HG02588 (cell line): Measurements from ENCODE around the gene ARL17B.
"Not testable (repeated sequence)": the region's sequence is repeated elsewhere in the genome, so short reads cannot be mapped to it uniquely, and the experiment has no call there.

ENCODE experiments used
- ATAC-seq: cut with Tn5 transposase; IDR thresholded peaks from one replicate; pipeline ENCODE4 v1.9.1; 2021; ENCODE audit warnings: mild to moderate bottlenecking, moderate library complexity; ENCODE audit not compliant: unreplicated experiment

ARL17B gene

DNA sequence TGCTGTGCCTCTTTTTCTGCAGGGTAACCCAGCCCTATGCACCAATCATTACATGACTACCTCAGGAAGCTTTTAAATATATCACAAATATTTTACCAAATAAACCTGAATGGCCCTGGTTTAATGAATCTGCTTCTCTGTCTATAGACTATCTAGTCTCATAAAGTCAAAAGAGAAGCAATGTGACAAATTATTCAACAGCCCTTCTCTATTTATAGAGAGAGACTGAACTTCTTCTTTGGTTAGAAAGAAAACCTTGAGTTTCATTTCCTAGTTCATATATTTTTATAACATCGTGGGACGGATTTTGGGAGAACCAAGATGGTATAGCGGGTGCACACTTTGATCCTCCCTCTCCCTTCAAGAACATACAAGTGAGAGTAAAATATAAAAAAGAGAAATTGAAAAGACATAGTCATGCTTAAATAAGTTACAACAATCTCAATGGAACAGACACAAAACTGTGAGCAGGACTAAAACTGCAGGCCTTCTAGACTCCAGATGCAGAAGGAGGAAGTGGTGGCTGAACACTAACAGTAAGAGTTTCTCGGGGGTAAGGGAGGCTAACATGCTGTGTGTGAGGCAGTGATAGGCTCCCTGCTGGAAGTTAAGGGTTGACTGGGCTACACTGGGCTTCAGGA is 70.5 kb downstream of the ARL17B start:
- ATAC-seq: peak; percentile 95

DNA sequence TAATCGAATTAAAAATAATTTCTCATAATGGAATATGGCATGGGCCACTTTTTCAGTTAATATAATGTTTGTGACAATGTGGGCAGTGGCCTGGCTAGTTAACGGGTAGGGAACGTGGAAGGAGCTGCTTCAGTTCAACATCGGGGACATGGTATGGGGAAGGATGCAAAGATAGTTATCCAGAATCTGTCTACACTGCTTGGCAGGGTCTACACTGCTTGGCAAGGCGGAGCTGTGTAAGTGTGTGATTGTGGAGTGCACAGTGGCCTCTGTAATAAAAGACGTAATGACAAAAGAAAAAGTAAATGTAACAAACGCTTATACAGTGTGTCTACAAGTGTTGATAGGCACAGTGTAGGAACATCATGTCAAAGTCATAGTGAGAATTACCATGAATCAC is 74.0 kb downstream of the ARL17B start:
- not testable (repeated sequence) for ATAC-seq

DNA sequence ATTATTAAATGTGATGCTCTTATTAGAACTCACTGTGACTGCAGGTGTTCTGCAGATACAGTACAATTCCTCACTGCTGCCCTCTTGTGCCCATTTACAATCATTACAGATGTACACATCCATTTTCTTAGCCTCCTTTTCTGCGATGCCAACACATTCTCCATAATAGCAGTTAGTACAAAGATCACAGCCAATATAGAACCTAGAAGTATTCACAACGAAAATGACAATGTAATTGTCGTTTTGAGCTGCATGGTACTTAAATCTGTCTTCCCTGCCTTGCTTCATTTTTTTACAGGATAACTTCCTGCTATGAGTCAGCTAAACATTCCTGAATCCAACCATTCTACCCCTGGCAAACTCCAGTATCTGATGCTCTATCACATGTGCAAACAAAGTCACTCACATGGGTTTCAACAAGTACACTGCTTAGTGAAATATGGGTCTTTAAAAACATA is 74.8 kb downstream of the ARL17B start:
- ATAC-seq: not testable (repeated sequence)

DNA sequence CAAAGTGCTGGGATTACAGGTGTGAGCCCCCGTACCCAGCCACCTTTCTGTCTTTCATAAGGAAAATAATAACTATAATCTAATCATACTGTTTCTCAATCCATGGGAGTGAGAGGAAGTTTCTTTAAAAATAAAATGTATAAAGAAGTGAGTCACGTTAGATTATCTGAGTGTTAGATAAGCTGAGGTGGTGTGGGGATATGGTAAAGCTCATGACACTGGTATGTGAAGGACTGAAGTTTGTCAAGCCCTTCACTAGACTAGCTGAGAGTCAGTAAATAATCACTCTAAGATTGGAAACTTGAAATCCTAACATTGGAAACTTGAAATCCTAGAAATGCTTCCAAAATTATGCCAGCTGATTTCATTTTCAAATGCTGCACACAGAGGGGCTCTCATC is 76.1 kb downstream of the ARL17B start:
- ATAC-seq: not testable (repeated sequence)

DNA sequence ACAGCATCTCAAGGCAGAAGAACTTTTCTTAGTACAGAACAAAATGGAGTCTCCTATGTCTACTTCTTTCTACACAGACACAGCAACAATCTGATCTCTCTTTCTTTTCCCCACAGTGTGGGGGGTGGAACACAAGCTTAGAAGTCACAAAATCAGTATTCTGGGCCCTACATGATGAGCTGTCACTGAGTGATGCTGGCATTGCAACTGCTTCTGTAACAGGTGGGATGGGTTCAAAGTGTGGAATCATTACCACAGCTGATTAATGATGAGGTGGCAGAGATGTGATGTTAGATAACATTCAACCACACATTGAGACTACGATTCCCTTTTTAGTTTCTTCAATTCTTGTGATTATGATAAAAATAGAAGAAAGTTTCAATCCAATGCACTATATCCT is 77.1 kb downstream of the ARL17B start:
- not testable (repeated sequence) for ATAC-seq

DNA sequence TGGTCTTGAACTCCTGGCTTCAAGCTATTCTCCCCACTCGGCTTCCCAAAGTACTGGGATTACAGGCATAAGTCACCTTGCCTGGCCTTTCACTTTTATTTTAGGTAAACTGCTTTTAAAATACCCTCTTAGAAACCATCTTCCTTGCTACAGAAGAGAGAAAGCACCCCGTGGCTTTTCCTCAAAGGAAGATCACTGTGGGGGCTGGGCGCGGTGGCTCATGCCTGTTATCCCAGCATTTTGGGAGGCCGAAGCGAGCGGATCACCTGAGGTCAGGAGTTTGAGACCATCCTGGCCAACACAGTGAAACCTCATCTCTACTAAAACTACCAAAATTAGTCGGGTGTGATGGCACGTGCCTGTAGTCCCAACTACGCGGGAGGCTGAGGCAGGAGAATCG is 78.9 kb downstream of the ARL17B start:
- not testable (repeated sequence) for ATAC-seq

DNA sequence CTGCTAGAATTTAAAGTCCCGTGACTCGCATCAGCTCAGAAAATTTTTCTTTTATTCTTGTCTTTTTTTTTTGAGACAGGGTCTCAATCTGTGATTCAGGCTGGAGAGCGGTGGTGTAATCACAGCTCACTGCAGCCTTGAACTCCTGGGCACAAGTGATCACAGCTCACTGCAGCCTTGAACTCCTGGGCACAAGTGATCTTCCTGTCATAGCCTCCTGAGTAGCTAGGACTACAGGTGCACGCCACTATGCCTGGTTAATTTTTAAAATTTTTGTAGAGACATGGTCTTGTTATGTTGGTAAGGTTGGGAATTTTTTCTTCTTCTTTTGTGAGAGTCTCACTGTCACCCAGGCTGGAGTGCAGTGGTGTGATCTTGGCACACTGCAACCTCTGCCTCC is 80.2 kb downstream of the ARL17B start:
- not testable (repeated sequence) for ATAC-seq

DNA sequence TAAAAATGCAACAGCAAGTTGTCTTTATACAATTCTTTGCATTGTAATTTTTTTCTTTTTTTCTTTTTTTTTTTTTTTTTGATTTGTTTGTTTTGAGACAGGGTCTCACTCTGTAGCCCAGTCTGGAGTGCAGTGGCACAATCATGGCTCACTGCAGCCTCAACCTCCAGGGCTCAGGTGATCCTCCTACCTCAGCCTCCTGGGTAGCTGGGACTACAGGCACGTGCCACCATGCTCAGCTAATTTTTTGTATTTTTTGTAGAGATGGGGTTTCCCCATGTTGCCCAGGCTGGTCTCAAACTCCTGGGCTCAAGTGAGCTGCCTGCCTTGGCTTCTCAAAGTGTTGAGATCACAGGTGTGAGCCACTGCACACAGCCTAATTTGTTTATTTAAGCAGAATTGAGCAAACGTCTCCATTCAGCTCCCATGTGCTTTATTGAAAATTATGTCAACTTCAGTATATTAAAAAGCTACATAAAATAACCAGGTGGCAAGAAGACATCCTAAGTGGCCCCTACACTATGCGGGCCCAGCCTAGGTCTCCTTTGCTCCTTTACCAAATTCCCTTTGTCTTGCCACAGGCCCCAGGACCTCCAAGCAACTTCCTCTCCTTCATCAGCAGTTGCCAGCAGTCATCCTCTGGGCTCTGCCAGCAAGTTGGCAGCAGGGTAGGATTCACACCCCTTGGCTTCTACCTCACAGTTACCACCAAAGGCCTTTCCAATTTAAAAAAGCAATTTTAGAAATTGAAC is 84.7 kb downstream of the ARL17B start:
- not testable (repeated sequence) for ATAC-seq

DNA sequence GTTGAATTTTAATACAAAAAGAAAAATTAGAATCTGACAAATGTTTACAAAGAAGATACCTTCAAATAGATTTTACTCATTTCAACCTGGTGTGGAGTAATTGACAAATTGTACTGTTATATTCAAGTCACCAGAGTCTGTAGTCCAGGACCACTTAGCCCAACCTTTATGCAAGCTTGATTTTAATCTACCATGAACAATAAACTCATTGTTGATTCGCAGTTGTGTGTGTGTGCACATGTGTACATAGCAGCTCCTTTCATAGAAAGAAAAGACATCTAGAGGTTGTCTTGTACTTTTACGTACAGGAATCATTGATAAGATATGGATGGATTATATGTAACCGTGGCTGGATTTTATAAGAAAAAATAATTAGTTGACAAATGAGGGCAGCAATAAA is 87.3 kb downstream of the ARL17B start:
- no peak for ATAC-seq

DNA sequence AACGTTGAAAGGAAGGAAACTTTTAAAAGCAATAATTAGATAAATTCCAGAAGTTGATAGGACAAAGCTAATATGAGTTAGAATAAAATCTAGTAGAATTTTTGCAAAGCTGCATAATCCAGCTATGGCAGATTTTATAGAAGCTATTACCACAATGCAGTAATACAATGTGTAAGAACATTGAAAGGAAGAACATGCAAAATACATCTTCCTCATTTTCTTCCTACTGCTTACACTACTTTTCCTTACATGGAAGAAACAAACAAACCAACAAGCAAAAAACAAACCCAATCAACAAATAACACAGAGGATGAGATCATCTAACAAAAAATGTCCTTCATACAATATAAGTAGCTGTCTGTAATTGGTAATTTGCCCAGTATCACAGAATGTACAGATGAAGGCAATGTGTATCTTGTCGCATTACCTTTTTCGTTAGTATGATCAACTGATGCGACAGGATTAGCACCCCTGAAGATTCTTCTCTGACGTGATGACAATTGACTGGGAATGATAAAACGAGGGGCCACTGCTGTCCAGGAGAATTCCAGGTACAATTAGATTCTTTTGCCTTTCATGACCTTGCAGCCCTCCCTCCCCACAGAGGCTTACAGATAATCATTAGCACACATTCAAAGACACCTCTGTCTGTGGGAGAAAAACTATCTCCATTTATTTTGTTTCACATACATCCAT is 87.9 kb downstream of the ARL17B start:
- no peak for ATAC-seq

DNA sequence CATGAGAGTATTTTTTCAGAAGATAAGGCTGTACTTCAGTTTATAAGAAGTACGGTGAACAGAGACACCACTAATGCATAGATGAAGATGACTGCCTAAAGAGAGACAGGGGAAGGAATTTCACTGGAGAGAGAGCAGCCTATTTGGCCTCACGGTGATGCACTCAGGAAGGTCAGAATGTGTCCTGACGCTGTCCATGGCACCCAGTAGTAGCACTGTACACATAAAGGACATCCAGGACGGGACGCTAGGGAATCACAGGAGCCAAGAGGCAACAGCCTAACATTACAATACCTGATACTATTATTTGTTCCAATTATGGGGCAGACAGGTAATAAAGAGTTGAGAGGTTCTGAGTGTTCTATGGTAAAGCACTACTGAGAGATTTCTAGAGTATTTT is 91.5 kb downstream of the ARL17B start:
- ATAC-seq: no peak

DNA sequence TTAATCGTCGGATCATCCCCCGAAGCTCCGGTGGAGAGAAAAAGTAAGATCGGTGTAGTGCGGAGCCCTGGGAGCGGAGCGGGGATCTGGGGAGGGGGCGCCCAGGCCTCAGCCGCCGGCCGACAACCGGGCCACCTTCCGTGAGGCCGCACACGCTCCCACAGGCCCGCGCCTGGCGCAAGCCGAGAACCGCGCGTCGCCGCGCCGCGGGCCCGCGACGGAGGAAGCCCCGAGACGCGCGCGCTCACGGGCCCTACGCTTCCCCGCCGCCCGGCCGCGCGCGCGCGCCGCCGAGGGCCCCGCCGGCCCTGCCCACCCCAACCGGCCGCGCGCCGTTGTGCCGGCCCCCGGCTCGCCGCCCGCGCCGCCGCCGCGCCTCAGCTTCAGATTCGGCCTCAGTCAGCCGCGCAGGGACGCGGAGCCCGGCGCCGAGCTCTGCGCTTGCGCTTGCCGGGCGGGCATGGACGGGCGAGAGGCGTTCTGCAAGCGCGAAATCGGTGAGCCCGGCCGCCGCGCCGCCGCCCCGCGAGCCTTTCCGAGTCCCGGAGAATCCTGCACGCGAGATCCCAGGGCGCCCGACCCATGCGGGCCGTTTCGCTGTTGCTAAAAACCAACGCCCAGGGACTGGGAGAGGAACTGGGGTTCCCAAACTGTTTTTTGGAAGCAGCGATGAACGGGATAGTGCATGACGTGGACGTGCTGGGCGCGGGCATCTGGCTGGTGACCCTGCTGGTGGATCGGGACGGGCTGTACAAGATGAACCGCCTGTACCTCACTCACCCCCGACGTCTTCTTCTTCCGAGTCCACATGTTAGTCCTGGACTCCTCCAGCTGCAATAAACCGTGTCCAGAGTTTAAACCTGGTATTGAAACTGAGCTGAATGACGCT is 94.7 kb downstream of the ARL17B start:
- ATAC-seq: peak; percentile 84

DNA sequence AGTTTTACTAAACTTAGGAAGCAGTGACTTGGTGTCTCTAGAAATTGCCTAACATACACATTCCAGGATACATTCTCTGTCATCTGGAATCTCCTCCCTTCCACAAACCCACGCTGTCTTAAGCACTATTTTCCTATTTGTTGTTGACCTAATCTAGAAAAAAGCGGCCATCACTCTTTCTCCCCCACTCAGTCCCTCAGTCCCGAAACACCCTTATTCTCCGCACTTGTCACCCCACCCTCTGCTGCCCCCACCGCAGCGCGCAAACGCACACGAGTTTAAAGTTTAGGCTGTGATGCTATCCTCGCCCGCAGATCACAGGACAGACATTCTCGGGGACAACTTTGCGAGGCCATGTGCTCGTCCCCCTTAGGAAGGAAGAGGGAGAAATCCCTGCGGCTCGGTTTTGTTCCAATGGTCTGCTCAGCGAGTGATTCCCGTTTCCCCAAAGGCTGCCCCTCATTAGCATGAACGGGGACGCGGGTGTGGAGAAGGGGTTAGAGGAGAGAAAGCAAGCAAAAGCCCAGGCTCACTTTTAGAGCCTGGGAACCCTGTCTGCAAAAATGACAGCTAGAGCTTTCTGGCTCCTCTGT is 95.4 kb downstream of the ARL17B start:
- ATAC-seq: not testable (repeated sequence)

DNA sequence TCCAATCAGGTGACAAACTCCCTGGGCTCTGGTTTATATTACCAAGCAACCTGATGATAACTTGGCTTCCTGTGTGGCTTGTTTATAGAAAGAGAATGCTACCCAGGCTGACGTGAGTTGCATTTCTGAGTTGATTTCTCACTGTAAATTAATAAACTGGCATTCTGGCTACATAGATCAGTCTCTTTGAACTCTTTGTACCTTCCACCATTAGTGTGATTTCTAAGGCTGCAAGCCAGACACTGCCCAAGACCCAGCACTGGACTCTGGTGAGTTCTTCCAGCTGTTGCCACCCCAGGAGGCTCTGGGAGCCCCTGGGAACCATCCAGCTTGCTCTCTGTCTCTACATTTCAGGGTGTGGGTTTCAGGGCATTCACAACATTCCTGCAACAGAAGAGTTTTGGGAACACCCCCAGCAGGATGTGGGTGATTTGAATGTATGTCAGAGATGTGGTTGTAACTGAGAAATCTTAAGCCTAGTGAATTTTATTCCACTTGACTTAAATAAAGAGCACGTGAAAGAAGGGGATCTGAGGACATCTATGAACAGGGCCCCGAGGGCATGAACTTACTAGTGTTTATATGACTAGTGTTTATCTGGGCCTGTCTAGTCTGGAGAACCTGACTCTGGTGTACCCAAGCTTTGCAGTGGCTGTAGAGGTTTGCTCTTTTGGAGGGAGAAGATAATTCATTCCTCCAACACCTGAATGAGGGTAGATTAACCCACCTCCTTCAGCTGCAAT is 96.9 kb downstream of the ARL17B start:
- no peak for ATAC-seq

DNA sequence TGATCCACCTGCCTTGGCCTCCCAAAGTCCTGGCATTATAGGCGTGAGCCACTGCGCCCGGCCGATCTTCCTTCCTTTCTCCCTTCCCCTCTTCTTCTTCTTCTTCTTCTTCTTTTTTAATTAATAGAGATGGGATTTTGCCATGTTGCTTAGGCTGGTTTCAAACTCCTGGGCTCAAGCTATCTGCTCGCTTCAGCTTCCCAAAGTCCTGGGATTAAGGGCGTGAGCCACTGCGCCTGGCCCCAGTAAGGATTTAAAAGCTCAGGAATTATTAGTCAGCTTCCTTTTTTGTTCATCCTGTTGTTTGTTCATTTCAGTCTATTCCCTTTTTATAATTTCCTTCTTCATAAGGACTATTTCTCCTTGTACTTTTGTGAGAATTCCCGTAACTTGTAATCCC is 99.3 kb downstream of the ARL17B start:
- ATAC-seq: no peak

DNA sequence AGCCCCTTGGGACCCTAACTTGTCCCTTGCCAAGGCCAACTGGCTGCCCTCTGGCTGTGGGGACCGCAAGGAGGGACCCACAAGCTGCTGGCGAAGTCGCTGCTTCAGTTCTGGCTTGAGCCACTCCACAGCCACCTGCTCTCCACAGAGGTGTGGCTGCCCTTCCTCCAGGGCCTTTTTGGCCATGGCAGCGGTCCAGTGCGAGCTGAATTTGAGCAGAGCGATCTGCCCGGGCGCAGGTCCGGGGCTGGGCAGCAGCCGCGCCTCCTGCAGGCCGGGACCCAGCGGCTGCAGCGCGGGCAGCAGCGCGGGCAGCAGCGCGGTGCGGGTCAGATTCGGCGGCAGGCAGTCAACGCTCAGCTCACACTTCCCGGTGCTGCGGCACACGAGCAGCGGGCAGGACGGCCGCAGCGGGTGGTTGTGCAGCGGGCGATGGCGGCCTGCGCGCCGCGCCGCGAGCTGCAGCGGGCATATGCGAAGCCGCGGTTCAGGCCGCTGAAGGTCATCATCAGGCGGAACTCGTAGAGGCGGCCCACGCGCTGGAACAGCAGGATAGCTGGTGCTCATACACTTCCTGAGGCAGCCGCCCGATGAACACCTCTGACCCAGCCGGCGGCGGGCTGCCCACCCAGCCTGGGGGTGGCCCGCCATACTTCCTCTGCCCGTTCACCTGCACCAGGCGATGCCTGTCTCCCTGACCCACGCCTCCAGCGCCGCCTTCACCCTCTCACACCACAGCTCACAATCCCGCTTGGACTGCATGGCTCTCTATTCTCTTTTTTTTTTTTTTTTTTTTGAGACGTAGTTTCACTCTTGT is 101.5 kb downstream of the ARL17B start:
- ATAC-seq: not testable (repeated sequence)

DNA sequence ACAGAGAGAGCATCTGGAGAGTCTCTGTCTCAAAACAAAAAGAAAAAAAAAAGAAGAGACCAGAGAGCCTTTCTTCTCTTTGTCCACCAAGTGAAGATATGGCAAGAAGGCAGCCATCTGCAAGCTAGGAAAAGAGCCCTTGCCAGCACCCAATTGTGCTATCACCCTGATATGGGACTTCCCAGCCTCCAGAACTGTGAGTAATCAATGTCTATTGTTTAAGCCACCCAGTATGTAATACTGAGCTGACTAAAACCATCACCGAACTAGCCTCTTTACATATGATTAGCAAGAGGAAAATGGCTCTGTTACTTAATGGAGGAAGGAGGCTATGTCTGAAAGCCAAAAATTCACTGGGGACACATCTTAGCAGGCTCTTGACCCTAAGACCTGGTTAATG is 105.2 kb downstream of the ARL17B start:
- ATAC-seq: not testable (repeated sequence)

DNA sequence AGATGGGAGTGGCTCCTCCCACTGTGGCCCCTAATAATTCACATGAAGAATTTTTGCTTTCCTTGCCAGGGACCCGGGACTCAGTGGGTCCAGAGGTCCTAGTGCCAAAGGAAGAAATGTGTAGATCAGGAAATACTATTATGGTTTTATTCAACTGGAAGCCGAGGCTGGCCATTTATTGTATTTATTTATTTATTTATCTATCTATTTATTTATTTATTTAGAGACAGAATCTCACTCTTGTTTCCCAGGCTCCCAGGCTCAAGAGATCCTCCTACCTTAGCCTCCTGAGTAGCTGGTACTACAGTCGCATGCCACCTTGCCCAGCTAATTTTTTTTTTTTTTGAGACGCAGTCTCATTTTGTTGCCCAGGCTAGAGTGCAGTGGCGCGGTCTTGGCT is 107.4 kb downstream of the ARL17B start:
- not testable (repeated sequence) for ATAC-seq

DNA sequence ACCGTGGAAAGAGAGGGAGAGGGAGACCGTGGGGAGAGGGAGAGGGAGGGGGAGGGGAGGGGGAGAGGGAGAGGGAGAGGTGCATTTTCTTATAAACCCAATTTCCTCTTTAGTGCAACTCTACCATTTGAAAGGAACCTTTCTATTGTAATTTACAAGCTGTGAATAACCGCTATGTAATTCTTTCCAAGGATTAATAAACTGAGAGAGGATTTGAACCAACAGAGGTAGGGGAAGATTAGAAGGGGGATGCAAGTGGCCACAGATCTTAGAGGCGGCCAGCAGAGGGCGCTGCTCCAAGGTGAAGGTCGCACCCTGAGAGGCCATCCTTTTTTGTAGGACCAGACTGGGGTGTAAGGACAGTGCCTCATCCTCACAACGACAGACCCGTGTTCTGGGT is 107.8 kb downstream of the ARL17B start:
- ATAC-seq: peak; percentile 55
